ENCODE data around the gene TRIOBP. TPM values are rescaled to one million over a fixed set of nuclear protein-coding genes. Genes with fewer than 3 reads are reported as not detected.

Gene TRIOBP
- total and polyA plus RNA-seq, 2 of the 13 experiments (the other 11 are each of a cell fraction or from before 2014, with no cell fraction given) = 6.1 to 15.4 TPM

DNA sequence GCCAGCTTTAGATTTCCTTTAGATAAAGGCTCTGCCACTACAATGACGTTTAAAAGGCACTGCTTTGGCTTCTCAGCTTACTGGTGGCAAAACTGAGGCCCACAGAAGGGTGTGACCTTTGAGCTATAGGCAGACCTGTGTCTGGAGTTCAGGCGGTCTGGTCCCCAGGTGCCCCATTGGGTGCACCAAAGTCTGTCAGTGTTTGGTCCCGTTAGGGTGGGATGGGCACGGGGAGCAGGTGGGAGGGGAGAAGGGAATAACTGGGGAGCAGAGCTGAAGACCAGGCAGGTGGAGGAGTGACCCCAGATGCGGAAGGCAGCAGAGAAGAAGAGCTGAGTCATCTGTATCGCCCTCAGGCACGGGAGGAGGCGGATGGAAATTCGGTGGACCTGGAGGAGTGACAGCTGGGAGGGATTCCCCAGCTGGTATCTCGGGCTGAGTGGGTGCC lies 65.6 kb downstream of the TRIOBP start:
- no peak for DNase-seq (ENCODE audit: low spot score)
- H3K79me2 ChIP-seq (ENCODE audit: insufficient read depth, low read length) = no peaks in the 10 kb centered on the region
- H4K20me1 ChIP-seq (ENCODE audit: insufficient read depth, low read length) = no peaks in the 10 kb centered on the region
- H2AFZ ChIP-seq (ENCODE audit: low read length) = no peak overlapping the region
- peak overlapping the region; percentile 6 for H3K4me2 ChIP-seq (ENCODE audit: low read depth, low read length)
- CTCF ChIA-PET (ENCODE audit: low intra/inter-chr PET ratio, low total read pairs) = no interaction called here
- no TSS peak for BruUV-seq (replicated peaks)
- FAIRE-seq = peak; percentile 40
- no peaks in the 10 kb centered on the region for H3K9me3 ChIP-seq (ENCODE audit: low read length)
- peaks cover 57% of the 10 kb centered on the region for H3K4me1 ChIP-seq (ENCODE audit: insufficient read depth, low read length)
- intact Hi-C loops (cut with micrococcal nuclease; ENCODE audit: unreplicated experiment) = no loop called here
- H3K27ac ChIP-seq (ENCODE audit: extremely low read length, insufficient read depth, low read length) = no peak overlapping the region
- no peak overlapping the region for H3K9ac ChIP-seq (ENCODE audit: insufficient read depth, low read depth, low read length)
- in situ Hi-C loops (cut with HindIII; ENCODE audit: extremely low pct_ligation_motif_present, low pct_unique_long_range_greater_than_20kb) = no loop called here
- H3K36me3 ChIP-seq (replicated peaks in 1 of 2; ENCODE audit: control insufficient read depth in 1 of 2, insufficient read depth in 2 of 2, low read length in 2 of 2) = peaks cover 2 to 24% of the 10 kb centered on the region in 2 experiments; a peak in 4 of 5 replicates
- no peak overlapping the region for H3K4me3 ChIP-seq (replicated peaks in 1 of 3; ENCODE audit: insufficient read depth in 1 of 3, low read depth in 2 of 3, low read length in 3 of 3)
- 61% methylated on average over 9 of the region's 10 CpGs for WGBS (ENCODE audit: low lambda C conversion rate)
- ATAC-seq = no peak
- H3K27me3 ChIP-seq (ENCODE audit: control insufficient read depth in 1 of 2, insufficient read depth in 2 of 2, low read length in 2 of 2) = no peaks in the 10 kb centered on the region
- POLR2A ChIA-PET = interaction anchor here (0.6 to 2.1 kb wide), 4 partner anchors 20 to 250 kb away, joined by 3 to 8 read pairs (median 4); partner anchors contain the start of gene GCAT
- TF ChIP-seq PTBP1 (IDR thresholded peaks at IDR 0.05; ENCODE audit: low read depth, low read length, poor library complexity, severe bottlenecking) (no peak), HOXA9 (CRISPR knock-in tag; IDR thresholded peaks at IDR 0.05; ENCODE audit: borderline replicate concordance) (no peak), ZNF629 (CRISPR knock-in tag; conservative IDR thresholded peaks at IDR 0.05) (peak; percentile 94), HNF4G (IDR thresholded peaks at IDR 0.05; ENCODE audit: borderline replicate concordance, low read depth, low read length) (peak; percentile 82), HNF4G (CRISPR knock-in tag; IDR thresholded peaks at IDR 0.05; ENCODE audit: borderline replicate concordance, low read depth) (0 out of 2 replicates have a peak, but pooled peaks have one; percentile 39), CC2D1A (CRISPR knock-in tag; IDR thresholded peaks at IDR 0.05) (no peak), U2AF2 (IDR thresholded peaks at IDR 0.05; ENCODE audit: low read depth, low read length) (no peak), MED8 (CRISPR knock-in tag; IDR thresholded peaks at IDR 0.05; ENCODE audit: insufficient replicate concordance) (no peak), RORA (CRISPR knock-in tag; IDR thresholded peaks at IDR 0.05) (no peak), NCOR1 (IDR thresholded peaks at IDR 0.05; ENCODE audit: borderline replicate concordance, low read length) (peak; percentile 39; the same call in 1 of the 2 replicates), ZNF746 (CRISPR knock-in tag; IDR thresholded peaks at IDR 0.05) (no peak), ZNF543 (CRISPR knock-in tag; IDR thresholded peaks at IDR 0.05) (no peak), ZNF724P (CRISPR knock-in tag; IDR thresholded peaks at IDR 0.05; ENCODE audit: borderline replicate concordance) (no peak), ZBTB38 (CRISPR knock-in tag; IDR thresholded peaks at IDR 0.05) (peak; percentile 34; the same call in 1 of the 2 replicates)
- TF ChIP-seq, protein P1, sequence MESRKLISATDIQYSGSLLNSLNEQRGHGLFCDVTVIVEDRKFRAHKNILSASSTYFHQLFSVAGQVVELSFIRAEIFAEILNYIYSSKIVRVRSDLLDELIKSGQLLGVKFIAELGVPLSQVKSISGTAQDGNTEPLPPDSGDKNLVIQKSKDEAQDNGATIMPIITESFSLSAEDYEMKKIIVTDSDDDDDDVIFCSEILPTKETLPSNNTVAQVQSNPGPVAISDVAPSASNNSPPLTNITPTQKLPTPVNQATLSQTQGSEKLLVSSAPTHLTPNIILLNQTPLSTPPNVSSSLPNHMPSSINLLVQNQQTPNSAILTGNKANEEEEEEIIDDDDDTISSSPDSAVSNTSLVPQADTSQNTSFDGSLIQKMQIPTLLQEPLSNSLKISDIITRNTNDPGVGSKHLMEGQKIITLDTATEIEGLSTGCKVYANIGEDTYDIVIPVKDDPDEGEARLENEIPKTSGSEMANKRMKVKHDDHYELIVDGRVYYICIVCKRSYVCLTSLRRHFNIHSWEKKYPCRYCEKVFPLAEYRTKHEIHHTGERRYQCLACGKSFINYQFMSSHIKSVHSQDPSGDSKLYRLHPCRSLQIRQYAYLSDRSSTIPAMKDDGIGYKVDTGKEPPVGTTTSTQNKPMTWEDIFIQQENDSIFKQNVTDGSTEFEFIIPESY (CRISPR knock-in tag; IDR thresholded peaks at IDR 0.05) = 0 out of 2 replicates have a peak, but pooled peaks have one; percentile 30
- TF ChIP-seq, protein P2, sequence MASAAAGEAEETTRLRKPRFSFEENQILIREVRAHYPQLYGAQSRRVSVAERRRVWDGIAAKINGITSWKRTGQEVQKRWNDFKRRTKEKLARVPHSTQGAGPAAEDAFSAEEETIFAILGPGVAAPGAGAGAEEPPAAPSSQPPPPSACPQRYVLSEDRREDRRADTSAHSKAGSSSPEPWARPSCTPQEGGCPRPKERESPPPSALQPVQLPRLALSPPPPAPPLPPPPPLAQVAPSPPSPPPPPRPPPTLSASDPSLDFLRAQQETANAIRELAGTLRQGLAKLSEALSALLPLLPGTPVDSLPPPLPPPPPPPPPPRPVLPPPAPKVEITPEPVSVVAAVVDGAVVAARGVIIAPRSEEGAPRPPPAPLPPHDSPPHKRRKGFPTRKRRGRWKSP (CRISPR knock-in tag; IDR thresholded peaks at IDR 0.05) = no peak
- TF ChIP-seq, protein P3, sequence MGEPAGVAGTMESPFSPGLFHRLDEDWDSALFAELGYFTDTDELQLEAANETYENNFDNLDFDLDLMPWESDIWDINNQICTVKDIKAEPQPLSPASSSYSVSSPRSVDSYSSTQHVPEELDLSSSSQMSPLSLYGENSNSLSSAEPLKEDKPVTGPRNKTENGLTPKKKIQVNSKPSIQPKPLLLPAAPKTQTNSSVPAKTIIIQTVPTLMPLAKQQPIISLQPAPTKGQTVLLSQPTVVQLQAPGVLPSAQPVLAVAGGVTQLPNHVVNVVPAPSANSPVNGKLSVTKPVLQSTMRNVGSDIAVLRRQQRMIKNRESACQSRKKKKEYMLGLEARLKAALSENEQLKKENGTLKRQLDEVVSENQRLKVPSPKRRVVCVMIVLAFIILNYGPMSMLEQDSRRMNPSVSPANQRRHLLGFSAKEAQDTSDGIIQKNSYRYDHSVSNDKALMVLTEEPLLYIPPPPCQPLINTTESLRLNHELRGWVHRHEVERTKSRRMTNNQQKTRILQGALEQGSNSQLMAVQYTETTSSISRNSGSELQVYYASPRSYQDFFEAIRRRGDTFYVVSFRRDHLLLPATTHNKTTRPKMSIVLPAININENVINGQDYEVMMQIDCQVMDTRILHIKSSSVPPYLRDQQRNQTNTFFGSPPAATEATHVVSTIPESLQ (CRISPR knock-in tag; conservative IDR thresholded peaks at IDR 0.05) = no peak
- TF ChIP-seq, protein P4, sequence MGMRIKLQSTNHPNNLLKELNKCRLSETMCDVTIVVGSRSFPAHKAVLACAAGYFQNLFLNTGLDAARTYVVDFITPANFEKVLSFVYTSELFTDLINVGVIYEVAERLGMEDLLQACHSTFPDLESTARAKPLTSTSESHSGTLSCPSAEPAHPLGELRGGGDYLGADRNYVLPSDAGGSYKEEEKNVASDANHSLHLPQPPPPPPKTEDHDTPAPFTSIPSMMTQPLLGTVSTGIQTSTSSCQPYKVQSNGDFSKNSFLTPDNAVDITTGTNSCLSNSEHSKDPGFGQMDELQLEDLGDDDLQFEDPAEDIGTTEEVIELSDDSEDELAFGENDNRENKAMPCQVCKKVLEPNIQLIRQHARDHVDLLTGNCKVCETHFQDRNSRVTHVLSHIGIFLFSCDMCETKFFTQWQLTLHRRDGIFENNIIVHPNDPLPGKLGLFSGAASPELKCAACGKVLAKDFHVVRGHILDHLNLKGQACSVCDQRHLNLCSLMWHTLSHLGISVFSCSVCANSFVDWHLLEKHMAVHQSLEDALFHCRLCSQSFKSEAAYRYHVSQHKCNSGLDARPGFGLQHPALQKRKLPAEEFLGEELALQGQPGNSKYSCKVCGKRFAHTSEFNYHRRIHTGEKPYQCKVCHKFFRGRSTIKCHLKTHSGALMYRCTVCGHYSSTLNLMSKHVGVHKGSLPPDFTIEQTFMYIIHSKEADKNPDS (CRISPR knock-in tag; IDR thresholded peaks at IDR 0.05) = no peak
